HUES6 (cell line): Measurements from ENCODE around the gene ADGRA3.

Experiments
- H3K27ac ChIP-seq: 2 replicates; pipeline ENCODE4 v1.7.0; 2013; ENCODE audit warnings: low read depth, mild to moderate bottlenecking, low read length, inconsistent platforms
- H3K27me3 ChIP-seq: 2 replicates; pipeline ENCODE4 v1.6.1; 2013; ENCODE audit warnings: low read length; ENCODE audit not compliant: control insufficient read depth, insufficient read depth
- H3K36me3 ChIP-seq: 2 replicates; pipeline ENCODE4 v1.6.1; 2013; ENCODE audit warnings: low read length; ENCODE audit not compliant: control insufficient read depth, insufficient read depth
- H3K4me1 ChIP-seq: 2 replicates; pipeline ENCODE4 v1.6.1; 2013; ENCODE audit warnings: low read length; ENCODE audit not compliant: control insufficient read depth, insufficient read depth
- H3K4me3 ChIP-seq: 2 replicates; pipeline ENCODE4 v1.5.1; 2013; ENCODE audit warnings: low read depth, low read length
- H3K9ac ChIP-seq: one replicate; pipeline ENCODE4 v1.6.1; 2013; ENCODE audit warnings: mild to moderate bottlenecking, low read length
- H3K9me3 ChIP-seq: 2 replicates; pipeline ENCODE4 v1.6.1; 2013; ENCODE audit warnings: low read depth, low read length; ENCODE audit not compliant: control insufficient read depth, insufficient read depth

The ADGRA3 gene

GRCh38 chr4:22369901-22370562 lies 145.8 kb downstream of the ADGRA3 start:
- Histone ChIP-seq H3K9ac (no peak overlapping the region), H3K36me3 (no peaks in the 10 kb centered on the region), H3K27me3 (no peaks in the 10 kb centered on the region), H3K4me1 (no peaks in the 10 kb centered on the region), H3K27ac (no peak overlapping the region), H3K9me3 (no peaks in the 10 kb centered on the region), H3K4me3 (no peak overlapping the region)

- Histone ChIP-seq H3K27me3 (no peaks in the 10 kb centered on the region), H3K9me3 (no peaks in the 10 kb centered on the region), H3K27ac (no peak overlapping the region), H3K4me1 (peaks cover 6% of the 10 kb centered on the region; the same call in 1 of the 2 replicates), H3K4me3 (no peak overlapping the region), H3K9ac (no peak overlapping the region), H3K36me3 (no peaks in the 10 kb centered on the region)
Observed at GRCh38 chr4:22363787-22364186, 152.1 kb downstream of the ADGRA3 start.

- no peaks in the 10 kb centered on the region for H3K9me3 ChIP-seq
- H3K27ac ChIP-seq: no peak overlapping the region
- no peak overlapping the region for H3K9ac ChIP-seq
- no peaks in the 10 kb centered on the region for H3K36me3 ChIP-seq
- H3K4me3 ChIP-seq: no peak overlapping the region
- peaks cover 6% of the 10 kb centered on the region; the same call in 1 of the 2 replicates for H3K4me1 ChIP-seq
- H3K27me3 ChIP-seq: no peaks in the 10 kb centered on the region
Observed at GRCh38 chr4:22363036-22363435, 152.8 kb downstream of the ADGRA3 start.

GRCh38 chr4:22356987-22357596 lies 158.8 kb downstream of the ADGRA3 start:
- Histone ChIP-seq H3K4me3 (no peak overlapping the region), H3K27ac (no peak overlapping the region), H3K4me1 (peaks cover 6% of the 10 kb centered on the region; the same call in 1 of the 2 replicates), H3K36me3 (no peaks in the 10 kb centered on the region), H3K27me3 (no peaks in the 10 kb centered on the region), H3K9ac (no peak overlapping the region), H3K9me3 (no peaks in the 10 kb centered on the region)

- Histone ChIP-seq H3K27ac (no peak overlapping the region), H3K9me3 (no peaks in the 10 kb centered on the region), H3K27me3 (no peaks in the 10 kb centered on the region), H3K4me3 (no peak overlapping the region), H3K36me3 (no peaks in the 10 kb centered on the region), H3K4me1 (no peaks in the 10 kb centered on the region), H3K9ac (no peak overlapping the region)
Observed at GRCh38 chr4:22348410-22348809, 167.5 kb downstream of the ADGRA3 start.

- no peaks in the 10 kb centered on the region for H3K4me1 ChIP-seq
- no peaks in the 10 kb centered on the region for H3K36me3 ChIP-seq
- H3K27ac ChIP-seq: no peak overlapping the region
- no peak overlapping the region for H3K4me3 ChIP-seq
- H3K27me3 ChIP-seq: no peaks in the 10 kb centered on the region
- no peak overlapping the region for H3K9ac ChIP-seq
- no peaks in the 10 kb centered on the region for H3K9me3 ChIP-seq
Observed at GRCh38 chr4:22345678-22346077, 170.2 kb downstream of the ADGRA3 start.

- H3K27me3 ChIP-seq: no peaks in the 10 kb centered on the region
- no peak overlapping the region for H3K27ac ChIP-seq
- H3K4me1 ChIP-seq: no peaks in the 10 kb centered on the region
- no peak overlapping the region for H3K4me3 ChIP-seq
- H3K9ac ChIP-seq: no peak overlapping the region
- H3K36me3 ChIP-seq: no peaks in the 10 kb centered on the region
- H3K9me3 ChIP-seq: no peaks in the 10 kb centered on the region
Observed at GRCh38 chr4:22345055-22345454, 170.8 kb downstream of the ADGRA3 start.

- Histone ChIP-seq H3K4me1 (no peaks in the 10 kb centered on the region), H3K27ac (no peak overlapping the region), H3K27me3 (no peaks in the 10 kb centered on the region), H3K36me3 (no peaks in the 10 kb centered on the region), H3K4me3 (no peak overlapping the region), H3K9ac (no peak overlapping the region), H3K9me3 (no peaks in the 10 kb centered on the region)
Observed at GRCh38 chr4:22343606-22344005, 172.3 kb downstream of the ADGRA3 start.

GRCh38 chr4:22339491-22339890 lies 176.4 kb downstream of the ADGRA3 start:
- Histone ChIP-seq H3K4me3 (no peak overlapping the region), H3K9ac (no peak overlapping the region), H3K9me3 (no peaks in the 10 kb centered on the region), H3K4me1 (no peaks in the 10 kb centered on the region), H3K27me3 (no peaks in the 10 kb centered on the region), H3K36me3 (no peaks in the 10 kb centered on the region), H3K27ac (no peak overlapping the region)

- H3K27ac ChIP-seq: no peak overlapping the region
- H3K36me3 ChIP-seq: no peaks in the 10 kb centered on the region
- H3K9ac ChIP-seq: no peak overlapping the region
- H3K4me3 ChIP-seq: no peak overlapping the region
- H3K9me3 ChIP-seq: no peaks in the 10 kb centered on the region
- no peaks in the 10 kb centered on the region for H3K27me3 ChIP-seq
- H3K4me1 ChIP-seq: no peaks in the 10 kb centered on the region
Observed at GRCh38 chr4:22338796-22339195, 177.1 kb downstream of the ADGRA3 start.
